ENCODE results near the gene SETD4.

The SETD4 gene

GRCh38 chr21:35994613-35995012 lies 65.7 kb downstream of the SETD4 start:
- no peak for TF ChIP-seq Cebpa-rat (IDR thresholded peaks at IDR 0.05)
- Histone ChIP-seq H3K4me2 (no peak overlapping the region; a peak in 1 of 22 replicates), H3K9ac (no peak overlapping the region), H3K27ac (no peak overlapping the region), H3K36me3 (no peaks in the 10 kb centered on the region), H3K9me3 (replicated peaks in 1 of 11) (peaks cover 0 to 11% (median 3%) of the 10 kb centered on the region in 11 experiments; a peak in 5 of 22 replicates), H4K20me1 (no peaks in the 10 kb centered on the region), H3K4me3 (no peak overlapping the region), H3K4me1 (peaks cover 0 to 13% (median 8%) of the 10 kb centered on the region in 10 experiments; a peak in 11 of 20 replicates), H3K27me3 (peaks cover 9 to 31% (median 19%) of the 10 kb centered on the region in 11 experiments; a peak in 18 of 22 replicates)

GRCh38 chr21:35993875-35994490 lies 66.3 kb downstream of the SETD4 start:
- Histone ChIP-seq H3K36me3 (no peaks in the 10 kb centered on the region), H3K9me3 (replicated peaks in 1 of 11) (peaks cover 0 to 11% (median 3%) of the 10 kb centered on the region in 11 experiments; a peak in 5 of 22 replicates), H3K9ac (no peak overlapping the region), H3K4me1 (peaks cover 0 to 13% (median 9%) of the 10 kb centered on the region in 10 experiments; a peak in 12 of 20 replicates), H3K4me3 (no peak overlapping the region), H4K20me1 (no peaks in the 10 kb centered on the region), H3K4me2 (no peak overlapping the region), H3K27ac (no peak overlapping the region), H3K27me3 (peaks cover 9 to 31% (median 19%) of the 10 kb centered on the region in 11 experiments; a peak in 18 of 22 replicates)
- no peak for TF ChIP-seq Cebpa-rat (IDR thresholded peaks at IDR 0.05)

GRCh38 chr21:35991131-35991530 lies 69.2 kb downstream of the SETD4 start:
- Histone ChIP-seq H3K36me3 (no peaks in the 10 kb centered on the region), H3K9me3 (replicated peaks in 1 of 11) (peaks cover 0 to 11% (median 3%) of the 10 kb centered on the region in 11 experiments; a peak in 5 of 22 replicates), H3K4me3 (no peak overlapping the region), H3K27ac (no peak overlapping the region), H4K20me1 (no peaks in the 10 kb centered on the region), H3K9ac (no peak overlapping the region), H3K4me1 (peaks cover 7 to 17% (median 11%) of the 10 kb centered on the region in 10 experiments; a peak in 16 of 20 replicates), H3K4me2 (no peak overlapping the region), H3K27me3 (peaks cover 0 to 12% (median 7%) of the 10 kb centered on the region in 11 experiments; a peak in 11 of 22 replicates)
- TF ChIP-seq Cebpa-rat (IDR thresholded peaks at IDR 0.05): no peak

- H3K27me3 ChIP-seq: peaks cover 0 to 10% (median 7%) of the 10 kb centered on the region in 11 experiments; a peak in 11 of 22 replicates
- H3K9me3 ChIP-seq (replicated peaks in 1 of 11): peaks cover 0 to 11% (median 3%) of the 10 kb centered on the region in 11 experiments; a peak in 5 of 22 replicates
- no peak overlapping the region for H3K4me2 ChIP-seq
- no peak overlapping the region for H3K9ac ChIP-seq
- no peaks in the 10 kb centered on the region for H4K20me1 ChIP-seq
- no peak overlapping the region for H3K27ac ChIP-seq
- H3K36me3 ChIP-seq: no peaks in the 10 kb centered on the region
- TF ChIP-seq Cebpa-rat (IDR thresholded peaks at IDR 0.05): no peak
- H3K4me3 ChIP-seq: no peak overlapping the region
- peaks cover 6 to 16% (median 7%) of the 10 kb centered on the region in 10 experiments; a peak in 16 of 20 replicates for H3K4me1 ChIP-seq
Measured at GRCh38 chr21:35990609-35991008, 69.7 kb downstream of the SETD4 start.

GRCh38 chr21:35989138-35989735 lies 71.1 kb downstream of the SETD4 start:
- no peaks in the 10 kb centered on the region for H3K36me3 ChIP-seq
- no peaks in the 10 kb centered on the region; a peak in 1 of 22 replicates for H3K27me3 ChIP-seq
- H3K27ac ChIP-seq: no peak overlapping the region
- TF ChIP-seq Cebpa-rat (IDR thresholded peaks at IDR 0.05): no peak
- H3K9ac ChIP-seq: no peak overlapping the region
- peaks cover 0 to 6% (median 0%) of the 10 kb centered on the region in 11 experiments; a peak in 5 of 22 replicates for H3K9me3 ChIP-seq (replicated peaks in 1 of 11)
- H3K4me1 ChIP-seq: peaks cover 0 to 12% (median 2%) of the 10 kb centered on the region in 10 experiments; a peak in 7 of 20 replicates
- peak overlapping the region in 2 of 11 experiments; percentile 30 to 57; a peak in 1 of 22 replicates for H3K4me2 ChIP-seq
- no peaks in the 10 kb centered on the region for H4K20me1 ChIP-seq
- H3K4me3 ChIP-seq: no peak overlapping the region

- H3K27ac ChIP-seq: no peak overlapping the region
- H3K4me3 ChIP-seq: no peak overlapping the region
- no peak for TF ChIP-seq Cebpa-rat (IDR thresholded peaks at IDR 0.05)
- no peaks in the 10 kb centered on the region for H4K20me1 ChIP-seq
- peak overlapping the region in 4 of 11 experiments; percentile 17 to 57 (median 37); a peak in 7 of 22 replicates for H3K4me2 ChIP-seq
- H3K4me1 ChIP-seq: peaks cover 0 to 12% (median 2%) of the 10 kb centered on the region in 10 experiments; a peak in 7 of 20 replicates
- no peaks in the 10 kb centered on the region for H3K36me3 ChIP-seq
- H3K27me3 ChIP-seq: no peaks in the 10 kb centered on the region; a peak in 1 of 22 replicates
- no peaks in the 10 kb centered on the region for H3K9me3 ChIP-seq (replicated peaks in 1 of 11)
- no peak overlapping the region for H3K9ac ChIP-seq
Measured at GRCh38 chr21:35988416-35989137, 71.7 kb downstream of the SETD4 start.

- no peak overlapping the region for H3K4me2 ChIP-seq
- no peak overlapping the region for H3K4me3 ChIP-seq
- no peaks in the 10 kb centered on the region for H3K36me3 ChIP-seq
- H3K9ac ChIP-seq: no peak overlapping the region
- no peak overlapping the region for H3K27ac ChIP-seq
- H3K4me1 ChIP-seq: peaks cover 0 to 12% (median 2%) of the 10 kb centered on the region in 10 experiments; a peak in 7 of 20 replicates
- H3K9me3 ChIP-seq (replicated peaks in 1 of 11): no peaks in the 10 kb centered on the region
- H3K27me3 ChIP-seq: no peaks in the 10 kb centered on the region; a peak in 1 of 22 replicates
- TF ChIP-seq Cebpa-rat (IDR thresholded peaks at IDR 0.05): no peak
- H4K20me1 ChIP-seq: no peaks in the 10 kb centered on the region
Measured at GRCh38 chr21:35987475-35987874, 72.9 kb downstream of the SETD4 start.

GRCh38 chr21:35984654-35985361 lies 75.5 kb downstream of the SETD4 start:
- H3K36me3 ChIP-seq: no peaks in the 10 kb centered on the region
- H3K9ac ChIP-seq: no peak overlapping the region
- H4K20me1 ChIP-seq: no peaks in the 10 kb centered on the region
- TF ChIP-seq Cebpa-rat (IDR thresholded peaks at IDR 0.05): no peak
- no peak overlapping the region for H3K4me3 ChIP-seq
- no peak overlapping the region for H3K27ac ChIP-seq
- no peaks in the 10 kb centered on the region for H3K27me3 ChIP-seq
- peaks cover 0 to 12% (median 2%) of the 10 kb centered on the region in 10 experiments; a peak in 7 of 20 replicates for H3K4me1 ChIP-seq
- H3K4me2 ChIP-seq: no peak overlapping the region
- 0 out of 22 replicates have a peak, but pooled peaks cover 0 to under 1% (median 0%) of the 10 kb centered on the region in 11 experiments for H3K9me3 ChIP-seq (replicated peaks in 1 of 11)

Measured in BLaER1 treated with 17β-estradiol and CSF1 and Interleukin-3, amounts not matched to agents 10 nM and 100 nM (cell line).